ENCODE results near the gene APPL2.
A peak's percentile ranks its signal among the peaks of the same experiment; 100 is the strongest.
"Not testable (repeated sequence)": the region's sequence is repeated elsewhere in the genome, so short reads cannot be mapped to it uniquely, and the experiment has no call there.

The APPL2 gene
- total RNA-seq, result 102 to 105 reads per million in 2 donors

DNA sequence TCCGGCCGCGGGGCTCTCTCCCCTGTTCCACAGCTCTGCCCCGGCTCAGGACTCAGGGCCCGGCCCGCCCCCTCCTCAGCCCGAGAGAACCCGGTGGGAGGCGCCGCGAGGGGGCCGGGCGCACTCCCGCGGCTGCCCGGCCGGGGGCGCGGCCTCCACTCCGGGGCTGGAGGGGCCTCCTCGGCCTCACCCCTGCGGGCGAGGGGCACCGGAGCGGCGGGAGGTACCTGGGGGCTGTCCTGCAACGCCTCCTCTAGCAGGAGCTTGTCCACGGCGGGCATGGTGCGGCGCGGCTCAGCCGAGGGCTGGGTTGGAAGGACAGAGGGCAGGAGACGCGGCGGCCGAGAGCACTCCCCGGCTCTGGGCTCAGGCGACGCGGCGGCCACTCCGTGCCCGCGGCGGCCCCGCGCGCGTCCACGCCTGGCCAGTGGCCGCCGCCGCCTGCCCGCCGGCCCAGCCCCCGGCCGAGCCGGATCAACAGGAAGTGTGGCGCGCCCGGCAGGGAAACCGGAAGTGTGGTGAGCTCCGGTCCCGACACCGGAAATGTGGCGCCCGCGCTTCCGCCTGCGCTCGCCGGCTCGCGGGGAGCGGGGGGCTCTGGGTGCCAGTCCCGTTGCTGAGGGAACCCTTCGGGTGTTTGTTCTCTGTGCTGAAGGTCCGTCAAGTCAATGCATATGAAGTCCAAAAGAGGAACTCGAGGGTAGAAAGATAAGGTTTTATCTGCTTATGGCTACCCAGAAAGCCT is at the start of gene APPL2:
Gene APPL2, minus strand, starts transcription at position 443 of the 745 bp plus-strand sequence. Its CDS starts 162 bp downstream, at position 281.
- DNase-seq, result peak; percentile 80

DNA sequence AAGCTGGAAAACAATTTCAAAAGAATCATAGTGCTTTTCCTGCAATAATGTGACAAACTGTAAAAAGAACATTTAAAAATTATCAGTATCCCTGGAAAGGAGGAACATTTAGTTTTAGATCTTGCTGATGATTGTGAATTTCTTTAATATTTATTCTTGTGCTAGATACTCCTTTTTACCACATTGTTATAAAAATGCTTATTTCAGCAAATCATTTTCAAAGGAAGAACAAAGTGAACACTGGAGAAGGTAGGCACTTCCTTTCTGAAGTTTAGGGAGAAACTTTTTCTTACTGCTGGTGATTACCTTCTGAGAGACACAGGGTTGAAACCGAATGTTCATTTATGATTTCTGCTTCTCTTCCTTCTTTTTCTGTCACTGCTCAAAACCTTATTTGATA is 49.4 kb upstream of the APPL2 start:
- DNase-seq, result no peak

DNA sequence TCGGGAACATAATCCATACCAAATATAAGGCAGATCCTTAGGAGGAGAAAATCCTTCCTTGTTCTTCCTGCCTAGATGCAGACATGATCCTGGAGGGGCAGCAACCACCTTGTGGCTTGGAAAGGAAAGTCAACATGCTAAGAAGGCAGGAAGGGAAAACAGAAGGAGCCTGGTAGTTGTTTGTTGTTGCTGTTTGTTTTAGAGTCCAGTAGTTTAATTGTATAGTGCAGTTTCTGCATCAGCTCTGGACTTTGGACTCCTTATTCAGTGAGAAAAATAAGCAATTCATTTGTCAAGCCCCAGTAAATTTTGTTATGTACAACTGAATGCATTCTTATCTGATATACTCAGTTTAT is 45.7 kb upstream of the APPL2 start:
- no peak for DNase-seq

DNA sequence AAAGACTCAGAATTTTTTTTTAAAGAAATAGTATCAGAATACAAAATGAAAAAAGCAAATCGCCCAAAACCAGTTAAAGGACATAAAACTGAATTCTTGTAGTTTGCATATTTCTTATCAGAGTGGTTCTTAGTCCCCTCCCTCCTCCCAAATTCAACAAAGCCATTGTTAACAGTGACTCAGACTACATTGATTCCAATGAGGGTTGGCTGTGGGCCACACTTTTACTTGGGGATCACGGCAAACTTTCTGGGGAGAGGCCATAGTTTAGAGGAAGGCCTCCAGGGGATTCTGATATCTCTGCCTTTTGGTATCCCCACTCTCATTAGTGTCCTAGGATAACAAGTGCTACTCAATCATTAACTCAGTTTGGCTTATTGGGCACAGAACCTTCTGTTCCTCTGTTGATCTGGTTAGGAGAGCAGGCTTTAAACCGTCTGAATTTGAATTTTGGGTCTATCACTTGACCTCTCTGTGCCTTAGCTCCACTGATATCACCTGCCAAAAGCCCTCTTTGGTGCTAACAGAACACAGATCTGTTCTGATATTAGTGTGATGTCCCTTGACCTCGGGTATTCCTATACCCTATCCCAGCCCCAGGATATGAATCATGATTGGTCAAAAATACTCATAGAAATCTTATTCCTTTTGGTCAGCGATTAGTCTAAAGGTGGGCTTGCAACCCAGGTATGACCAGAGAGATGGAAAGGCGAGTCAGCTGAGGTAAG is 45.2 kb upstream of the APPL2 start:
- DNase-seq, result no peak

- DNase-seq, result no peak
These were observed 43.6 kb upstream of the APPL2 start for GRCh38 chr12:105279460-105280056.

- no peak for DNase-seq
These were observed 42.2 kb upstream of the APPL2 start for GRCh38 chr12:105278043-105278697.

- DNase-seq, result no peak
These were observed 40.2 kb upstream of the APPL2 start for GRCh38 chr12:105275997-105276733.

GRCh38 chr12:105274571-105274970 is 38.6 kb upstream of the APPL2 start:
- DNase-seq, result no peak

- DNase-seq, result no peak
These were observed 37.6 kb upstream of the APPL2 start for GRCh38 chr12:105273601-105274000.

GRCh38 chr12:105272814-105273416 is 36.9 kb upstream of the APPL2 start:
- DNase-seq, result no peak

DNA sequence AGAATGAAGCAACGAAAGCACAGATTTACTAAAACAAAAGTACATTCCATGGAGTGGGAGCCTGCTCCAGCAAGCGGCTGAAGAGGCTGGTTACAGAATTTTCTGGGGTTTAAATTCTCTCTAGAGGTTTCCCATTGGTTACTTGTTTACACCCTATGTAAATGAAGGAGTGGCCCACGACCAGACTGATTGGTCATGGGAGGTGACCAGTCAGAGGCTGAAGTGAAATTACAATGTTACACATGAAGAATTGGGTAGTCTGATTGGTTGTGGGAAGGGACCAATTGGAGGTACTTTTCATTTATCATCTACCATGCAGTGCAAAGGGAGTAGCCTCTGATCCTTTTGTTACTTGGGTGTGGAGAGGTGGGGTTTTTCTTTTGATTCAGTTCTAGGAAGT is 36.2 kb upstream of the APPL2 start:
- no peak for DNase-seq

DNA sequence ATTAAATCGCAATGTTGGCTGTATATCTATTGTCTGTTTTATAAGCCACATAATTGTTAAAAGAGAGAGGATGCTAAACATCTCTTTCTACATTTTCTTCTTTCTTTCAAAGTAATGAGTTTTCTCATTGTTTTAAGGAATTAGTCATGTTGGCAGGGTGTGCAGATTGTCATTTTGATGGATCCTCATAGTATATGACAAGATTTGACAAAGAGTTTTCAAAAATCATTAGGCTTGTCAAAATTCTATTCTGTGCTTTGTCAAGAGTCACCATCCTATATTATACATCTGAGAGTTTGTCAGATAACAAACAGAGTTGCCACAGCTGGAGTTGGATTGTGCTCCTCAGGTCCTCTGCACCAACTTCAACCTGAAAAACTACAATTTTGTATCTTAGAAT is 35.4 kb upstream of the APPL2 start:
- DNase-seq, result no peak

DNA sequence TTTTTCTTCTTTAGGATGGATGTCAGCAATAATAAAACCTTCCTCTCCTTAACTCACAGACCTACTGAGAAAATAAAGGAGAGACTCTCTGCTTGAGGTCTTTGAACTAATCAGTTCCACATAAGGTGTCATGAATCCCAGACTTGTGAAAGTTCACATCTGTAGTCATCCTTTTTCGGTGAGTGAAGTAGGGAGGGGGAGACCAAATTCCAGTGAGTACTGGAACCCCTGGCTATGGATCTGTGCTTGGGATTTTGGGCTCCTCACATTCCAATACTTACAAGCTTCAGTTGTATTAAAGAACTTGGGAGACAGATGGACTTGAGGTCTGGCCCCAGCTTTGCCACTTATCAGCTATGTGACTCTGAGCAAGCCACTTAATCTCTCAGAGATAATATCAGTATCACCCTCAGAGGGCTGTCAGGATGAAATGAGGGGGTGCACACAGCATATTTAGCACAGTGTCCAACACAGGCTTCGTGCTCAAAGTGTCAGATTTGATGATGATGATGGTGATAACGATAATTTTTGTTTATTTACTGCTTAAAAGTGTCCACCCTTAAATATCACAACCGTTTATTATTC is 34.8 kb upstream of the APPL2 start:
- no peak for DNase-seq

DNA sequence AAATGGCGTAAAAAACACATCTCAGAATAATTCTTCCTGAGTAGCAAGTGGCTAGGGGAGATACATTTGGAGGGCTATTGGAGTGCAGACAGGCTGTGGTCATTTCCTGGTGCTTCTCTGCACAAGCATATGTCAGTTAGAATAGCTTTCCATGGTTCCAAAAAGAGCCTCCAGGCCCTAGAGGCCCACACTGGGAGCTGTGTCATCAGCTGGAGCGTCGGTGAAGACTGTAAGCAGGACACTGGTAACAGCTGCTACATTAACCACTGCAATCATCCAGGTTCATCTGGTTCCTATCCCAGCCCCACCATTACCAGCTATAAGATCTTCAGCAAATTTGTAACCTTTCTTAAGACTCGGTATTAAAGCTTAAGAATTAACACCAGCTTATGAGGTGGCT is 31.7 kb upstream of the APPL2 start:
- no peak for DNase-seq

DNA sequence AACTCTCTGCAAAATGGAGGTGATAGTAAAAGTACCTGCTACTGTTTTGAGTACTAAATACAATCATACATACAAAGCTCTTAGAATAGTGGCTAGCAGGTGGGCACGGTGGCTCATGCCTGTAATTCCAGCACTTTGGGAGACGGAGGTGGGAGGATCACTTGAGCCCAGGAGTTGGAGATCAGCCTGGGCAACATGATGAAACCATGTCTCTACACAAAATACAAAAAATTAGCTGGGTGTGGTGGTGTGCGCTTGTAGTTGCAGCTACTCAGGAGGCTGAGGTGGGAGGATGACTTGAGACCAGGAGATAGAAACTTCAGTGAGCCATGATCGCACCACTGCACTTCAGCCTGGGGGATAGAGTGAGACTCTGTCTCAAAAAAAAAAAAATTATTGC is 28.8 kb upstream of the APPL2 start:
- DNase-seq, result no peak

DNA sequence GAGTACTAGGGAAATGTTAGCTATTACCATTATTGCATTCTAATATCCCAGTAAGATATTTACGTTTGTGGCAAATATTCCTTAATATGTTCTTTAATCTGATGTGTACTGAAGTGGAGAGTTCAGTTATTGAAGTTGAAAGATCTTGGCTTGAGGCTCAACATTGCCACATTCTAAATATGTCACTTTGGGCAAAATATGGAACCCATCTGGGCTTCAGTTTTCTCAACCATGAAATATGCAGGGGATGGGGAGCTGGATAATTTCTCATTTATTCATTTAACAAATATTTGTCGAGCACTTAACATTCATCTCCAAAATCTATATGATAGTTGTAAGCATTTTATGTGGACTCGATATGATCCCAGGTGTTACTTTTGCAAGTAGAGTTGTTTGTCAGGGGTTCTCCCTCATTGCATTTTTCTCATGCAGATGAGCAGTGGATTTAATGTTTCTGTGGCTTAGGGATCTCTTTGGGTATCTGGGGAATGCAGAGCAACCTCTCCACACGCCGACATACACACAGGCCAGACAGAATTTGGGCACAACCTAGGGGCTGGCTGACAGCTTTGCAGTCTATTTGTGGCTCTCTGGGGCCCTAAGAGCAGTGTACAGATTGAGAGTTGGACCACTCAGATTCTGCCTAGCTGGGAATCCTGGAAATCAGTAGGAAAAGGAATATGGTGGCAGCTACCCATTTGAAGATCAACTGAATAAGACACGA is 26.6 kb upstream of the APPL2 start:
- DNase-seq, result no peak

GRCh38 chr12:105261010-105261409 is 25.0 kb upstream of the APPL2 start:
- no peak for DNase-seq

GRCh38 chr12:105259226-105259625 is 23.3 kb upstream of the APPL2 start:
- DNase-seq, result no peak

DNA sequence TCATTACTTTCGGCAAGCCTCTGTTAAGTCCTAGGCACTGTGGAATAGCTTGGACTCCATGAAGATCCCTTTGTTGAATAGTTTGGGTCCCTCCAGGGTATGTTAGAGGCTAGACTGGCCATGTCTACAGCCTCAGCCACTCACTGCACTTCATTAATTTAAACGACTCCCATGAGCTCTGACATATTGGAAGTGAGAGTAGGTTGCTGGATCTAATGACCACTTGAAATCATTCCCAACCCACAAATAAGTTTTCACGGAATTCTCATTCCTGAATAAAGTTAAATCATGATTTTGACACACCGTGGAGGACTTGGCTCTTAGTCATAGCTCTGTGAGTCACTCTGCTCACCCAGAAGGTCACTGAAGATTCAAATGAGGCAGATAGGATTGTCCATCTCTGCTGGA is 21.4 kb upstream of the APPL2 start:
- no peak for DNase-seq

- no peak for DNase-seq
These were observed 20.9 kb upstream of the APPL2 start for GRCh38 chr12:105256921-105257320.

DNA sequence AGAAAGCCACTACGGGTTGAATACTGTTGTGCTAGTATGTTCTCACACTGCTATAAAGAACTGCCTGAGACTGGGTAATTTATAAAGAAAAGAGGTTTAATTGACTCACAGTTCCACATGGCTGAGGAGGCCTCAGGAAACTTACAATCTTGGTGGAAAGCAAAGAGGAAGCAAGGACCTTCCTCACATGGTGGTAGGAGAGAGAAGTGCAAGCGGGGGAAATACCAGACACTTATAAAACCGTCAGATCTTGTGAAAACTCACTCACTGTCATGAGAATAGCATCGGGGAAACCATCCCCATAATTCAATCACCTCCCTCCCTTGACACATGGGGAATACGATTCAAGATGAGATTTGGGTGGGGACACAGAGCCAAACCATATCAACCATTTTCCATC is 20.5 kb upstream of the APPL2 start:
- not testable (repeated sequence) for DNase-seq

Measured in activated gamma-delta T cell (primary cell).